Hematopoietic multipotent progenitor cell treated with erythropoietin and hydrocortisone succinate and interleukin-3 and kit ligand, for 8 days (in vitro differentiated cells): ENCODE results near the gene GRM1.

Source experiments
- DNase-seq: peaks from one replicate; pipeline ENCODE4 v3.0.0-alpha.2; 2015

GRM1 gene

GRCh38 chr6:146100776-146101175 is 71.9 kb downstream of the GRM1 start:
- no peak for DNase-seq

GRCh38 chr6:146103416-146104072 is 74.7 kb downstream of the GRM1 start:
- DNase-seq = no peak

GRCh38 chr6:146106532-146106931 is 77.7 kb downstream of the GRM1 start:
- DNase-seq = no peak

GRCh38 chr6:146110990-146111389 is 82.1 kb downstream of the GRM1 start:
- DNase-seq = no peak

GRCh38 chr6:146111881-146112450 is 83.1 kb downstream of the GRM1 start:
- DNase-seq = no peak

- no peak for DNase-seq
Observed at GRCh38 chr6:146113084-146113623, 84.3 kb downstream of the GRM1 start.

GRCh38 chr6:146123616-146124015 is 94.8 kb downstream of the GRM1 start:
- DNase-seq = no peak

GRCh38 chr6:146127447-146128215 is 98.8 kb downstream of the GRM1 start:
- no peak for DNase-seq

- DNase-seq = no peak
Observed at GRCh38 chr6:146133866-146134265, 105.0 kb downstream of the GRM1 start.

GRCh38 chr6:146135167-146135566 is 106.3 kb downstream of the GRM1 start:
- no peak for DNase-seq

GRCh38 chr6:146146836-146147235 is 118.0 kb downstream of the GRM1 start:
- DNase-seq = no peak

GRCh38 chr6:146149770-146150169 is 120.9 kb downstream of the GRM1 start:
- no peak for DNase-seq

GRCh38 chr6:146153040-146153758 is 124.3 kb downstream of the GRM1 start:
- DNase-seq = no peak

GRCh38 chr6:146154197-146154596 is 125.3 kb downstream of the GRM1 start:
- no peak for DNase-seq

GRCh38 chr6:146161664-146162063 is 132.8 kb downstream of the GRM1 start:
- DNase-seq = no peak

- no peak for DNase-seq
Observed at GRCh38 chr6:146169872-146170271, 141.0 kb downstream of the GRM1 start.

- DNase-seq = no peak
Observed at GRCh38 chr6:146177785-146178184, 148.9 kb downstream of the GRM1 start.

- no peak for DNase-seq
Observed at GRCh38 chr6:146183831-146184230, 155.0 kb downstream of the GRM1 start.

GRCh38 chr6:146184701-146185100 is 155.8 kb downstream of the GRM1 start:
- no peak for DNase-seq

- DNase-seq = no peak
Observed at GRCh38 chr6:146189131-146189530, 160.3 kb downstream of the GRM1 start.

- DNase-seq = no peak
Observed at GRCh38 chr6:146190581-146190980, 161.7 kb downstream of the GRM1 start.

GRCh38 chr6:146191166-146191565 is 162.3 kb downstream of the GRM1 start:
- no peak for DNase-seq

GRCh38 chr6:146191612-146192011 is 162.8 kb downstream of the GRM1 start:
- DNase-seq = no peak
